ENCODE data around the gene EFNA2. TPM values are rescaled to one million over a fixed set of nuclear protein-coding genes. Genes with fewer than 3 reads are reported as not detected.

EFNA2 gene
- total RNA-seq, 1 donor from 2014 or later = not detected

DNA sequence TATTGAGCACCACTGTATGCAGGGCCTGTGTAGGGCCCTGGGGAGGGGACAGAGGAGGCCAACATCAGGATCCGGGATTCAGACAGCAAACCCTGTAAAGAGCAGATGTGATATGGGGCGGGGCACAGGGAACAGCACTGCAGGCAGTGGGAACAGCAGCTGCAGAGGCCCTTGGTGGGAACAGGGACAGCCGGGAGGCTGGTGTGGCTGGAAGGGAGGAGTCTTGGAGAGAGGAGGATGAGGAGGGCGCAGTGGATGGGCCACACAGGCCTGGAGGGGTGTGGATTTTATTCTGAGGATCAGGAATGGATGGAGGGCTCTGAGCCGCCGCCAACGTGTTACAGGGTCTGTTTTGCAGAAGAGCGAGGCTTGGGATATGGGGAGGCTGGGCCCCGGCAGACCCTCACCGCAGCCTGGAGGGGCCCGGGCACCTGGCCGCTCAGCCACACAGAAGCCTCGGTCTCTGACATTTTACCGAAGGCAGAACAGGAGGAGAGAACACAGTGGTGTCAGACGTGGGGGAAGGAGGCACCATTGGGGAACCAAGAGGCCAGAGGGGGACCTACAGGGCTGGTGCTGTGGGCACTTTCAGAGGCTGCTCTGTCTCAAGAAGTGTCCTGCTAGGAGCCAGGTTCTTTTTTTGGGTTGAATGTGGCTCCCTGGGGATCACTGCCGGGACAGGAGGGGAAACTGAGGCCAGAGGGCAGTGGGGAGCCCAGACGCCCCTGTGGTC, 6.9 kb downstream of the EFNA2 start:
- H3K36me3 ChIP-seq = no peaks in the 10 kb centered on the region
- H3K27me3 ChIP-seq = peaks cover 20% of the 10 kb centered on the region
- no peak overlapping the region for H3K27ac ChIP-seq
- intact Hi-C loops (cut with DNase I) = no loop called here
- DNase-seq (ENCODE audit: extremely low spot score in 2 of 2) = no peak
- H3K9me3 ChIP-seq = no peaks in the 10 kb centered on the region
- H3K4me3 ChIP-seq = no peak overlapping the region
- peaks cover 7% of the 10 kb centered on the region for H3K4me1 ChIP-seq
- TF ChIP-seq, protein P1, sequence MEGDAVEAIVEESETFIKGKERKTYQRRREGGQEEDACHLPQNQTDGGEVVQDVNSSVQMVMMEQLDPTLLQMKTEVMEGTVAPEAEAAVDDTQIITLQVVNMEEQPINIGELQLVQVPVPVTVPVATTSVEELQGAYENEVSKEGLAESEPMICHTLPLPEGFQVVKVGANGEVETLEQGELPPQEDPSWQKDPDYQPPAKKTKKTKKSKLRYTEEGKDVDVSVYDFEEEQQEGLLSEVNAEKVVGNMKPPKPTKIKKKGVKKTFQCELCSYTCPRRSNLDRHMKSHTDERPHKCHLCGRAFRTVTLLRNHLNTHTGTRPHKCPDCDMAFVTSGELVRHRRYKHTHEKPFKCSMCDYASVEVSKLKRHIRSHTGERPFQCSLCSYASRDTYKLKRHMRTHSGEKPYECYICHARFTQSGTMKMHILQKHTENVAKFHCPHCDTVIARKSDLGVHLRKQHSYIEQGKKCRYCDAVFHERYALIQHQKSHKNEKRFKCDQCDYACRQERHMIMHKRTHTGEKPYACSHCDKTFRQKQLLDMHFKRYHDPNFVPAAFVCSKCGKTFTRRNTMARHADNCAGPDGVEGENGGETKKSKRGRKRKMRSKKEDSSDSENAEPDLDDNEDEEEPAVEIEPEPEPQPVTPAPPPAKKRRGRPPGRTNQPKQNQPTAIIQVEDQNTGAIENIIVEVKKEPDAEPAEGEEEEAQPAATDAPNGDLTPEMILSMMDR (IDR thresholded peaks at IDR 0.05) = no peak

DNA sequence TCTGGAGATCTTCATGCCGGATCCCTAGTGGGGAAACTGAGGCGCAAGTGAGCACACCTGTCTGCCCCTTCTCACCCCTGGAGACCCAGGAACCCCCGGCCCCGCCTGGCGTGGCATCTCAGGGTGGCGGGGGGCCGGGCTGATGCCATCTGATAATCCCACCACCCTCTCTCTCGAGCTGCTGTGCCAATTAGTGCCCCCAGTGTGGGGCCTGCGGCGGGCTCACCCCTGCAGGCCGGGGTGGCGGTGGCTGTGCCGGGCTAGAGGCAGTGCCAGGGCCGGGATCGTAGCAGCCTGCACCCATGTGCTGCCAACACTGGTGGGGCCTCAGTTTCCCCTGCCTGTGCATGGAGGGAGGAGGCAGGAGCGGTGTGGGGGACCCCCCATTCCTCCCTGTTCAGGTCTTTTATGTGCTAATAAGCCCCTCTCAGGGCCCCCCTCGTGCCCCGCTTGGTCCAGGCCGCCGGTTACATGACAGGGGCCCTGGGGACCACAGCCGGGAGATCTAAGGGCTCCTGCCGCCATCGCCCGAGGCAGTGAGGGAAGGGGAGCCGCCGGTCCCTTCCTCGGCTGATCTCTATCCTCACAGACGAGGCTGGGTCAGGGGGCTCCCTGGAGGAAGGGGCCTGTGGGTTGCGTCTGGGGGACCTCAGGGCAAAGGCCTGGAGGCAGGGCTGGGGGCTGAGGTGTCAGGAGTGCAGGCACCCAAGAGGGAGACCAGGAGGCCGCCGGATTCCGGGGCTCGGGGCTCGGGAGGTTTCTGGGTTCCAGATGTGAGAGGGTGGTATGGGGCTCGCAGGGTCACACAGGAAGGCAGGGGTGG, 8.3 kb downstream of the EFNA2 start:
- no peak for TF ChIP-seq POLR2A (IDR thresholded peaks at IDR 0.05)
- no peak for TF ChIP-seq POLR2AphosphoS5 (IDR thresholded peaks at IDR 0.05; ENCODE audit: insufficient read depth in 1 of 2, low read depth in 1 of 2)
- TF ChIP-seq, protein P1 (IDR thresholded peaks at IDR 0.05) = no peak
- Histone ChIP-seq H3K27ac (no peak overlapping the region), H3K4me1 (peaks cover 6% of the 10 kb centered on the region), H3K4me3 (no peak overlapping the region), H3K27me3 (peaks cover 19% of the 10 kb centered on the region), H3K9me3 (no peaks in the 10 kb centered on the region), H3K36me3 (no peaks in the 10 kb centered on the region)
- no peak for DNase-seq (ENCODE audit: extremely low spot score in 2 of 2)
- intact Hi-C loops (cut with DNase I) = no loop called here

- Histone ChIP-seq H3K36me3 (no peaks in the 10 kb centered on the region), H3K27me3 (peaks cover 19% of the 10 kb centered on the region), H3K27ac (no peak overlapping the region), H3K4me1 (peaks cover 6% of the 10 kb centered on the region), H3K9me3 (no peaks in the 10 kb centered on the region), H3K4me3 (no peak overlapping the region)
- DNase-seq (ENCODE audit: extremely low spot score in 2 of 2) = no peak
- intact Hi-C loops (cut with DNase I) = no loop called here
- no peak for TF ChIP-seq POLR2AphosphoS5 (IDR thresholded peaks at IDR 0.05; ENCODE audit: insufficient read depth in 1 of 2, low read depth in 1 of 2)
- TF ChIP-seq, protein P1 (IDR thresholded peaks at IDR 0.05) = no peak
- no peak for TF ChIP-seq POLR2A (IDR thresholded peaks at IDR 0.05)
Observed at GRCh38 chr19:1294688-1295087, 9.0 kb downstream of the EFNA2 start.

- Histone ChIP-seq H3K9me3 (no peaks in the 10 kb centered on the region), H3K4me3 (peak overlapping the region in 1 of 2 donors; percentile 19), H3K4me1 (peaks cover 6% of the 10 kb centered on the region), H3K27me3 (peaks cover 19% of the 10 kb centered on the region), H3K27ac (no peak overlapping the region), H3K36me3 (no peaks in the 10 kb centered on the region)
- no peak for DNase-seq (ENCODE audit: extremely low spot score in 2 of 2)
- intact Hi-C loops (cut with DNase I) = no loop called here
- TF ChIP-seq POLR2A (IDR thresholded peaks at IDR 0.05) (no peak), POLR2AphosphoS5 (IDR thresholded peaks at IDR 0.05; ENCODE audit: insufficient read depth in 1 of 2, low read depth in 1 of 2) (no peak)
- TF ChIP-seq, protein P1 (IDR thresholded peaks at IDR 0.05) = no peak
Observed at GRCh38 chr19:1295169-1296012, 9.7 kb downstream of the EFNA2 start.

All from vagina (tissue), 2 donors.